GM23338 (cell line): ENCODE data around the gene SPTB. TPM values are rescaled to one million over a fixed set of nuclear protein-coding genes. Genes with fewer than 3 reads are reported as not detected.

Experiments used
- ATAC-seq: fragments of 200-7000 bp; cut with Tn5 transposase; 3 replicates; pipeline ENCODE4 v1.9.1; 2020
- DNase-seq: peaks from one replicate; pipeline ENCODE4 v3.0.0-alpha.2; 2015; ENCODE audit warnings: low spot score
- H2AFZ ChIP-seq: fragments of 200-600 bp; sonication (generic); 2 replicates; pipeline ENCODE4 v1.8.0; 2016; ENCODE audit warnings: antibody characterized with exemption, mild to moderate bottlenecking, moderate library complexity
- H3F3A ChIP-seq: fragments of 200-600 bp; sonication (generic); replicated peaks from 2 replicates; pipeline ENCODE4 v1.8.0; 2017; ENCODE audit warnings: antibody characterized with exemption, mixed run types, low read depth
- H3K27ac ChIP-seq: fragments of 200-600 bp; sonication (generic); 2 replicates; pipeline ENCODE4 v1.6.1; 2016; ENCODE audit warnings: low read depth
- H3K27me3 ChIP-seq: fragments of 200-600 bp; sonication (generic); 2 replicates; pipeline ENCODE4 v1.8.0; 2016; ENCODE audit warnings: mild to moderate bottlenecking, mixed run types, moderate library complexity; ENCODE audit not compliant: insufficient read depth
- H3K36me3 ChIP-seq: fragments of 200-600 bp; sonication (generic); 2 replicates; pipeline ENCODE4 v1.8.0; 2016; ENCODE audit warnings: mild to moderate bottlenecking; ENCODE audit not compliant: insufficient read depth
- H3K4me1 ChIP-seq: fragments of 200-600 bp; sonication (generic); 2 replicates; pipeline ENCODE4 v1.8.0; 2016; ENCODE audit warnings: mild to moderate bottlenecking, moderate library complexity; ENCODE audit not compliant: insufficient read depth
- H3K4me2 ChIP-seq: fragments of 200-600 bp; sonication (generic); 2 replicates; pipeline ENCODE4 v1.7.1; 2017; ENCODE audit warnings: mixed run types
- H3K4me3 ChIP-seq: fragments of 200-600 bp; sonication (generic); 2 replicates; pipeline ENCODE4 v1.6.1; 2016; ENCODE audit warnings: mixed run types
- H3K79me2 ChIP-seq: fragments of 200-600 bp; sonication (generic); replicated peaks from 2 replicates; pipeline ENCODE4 v1.8.0; 2017; ENCODE audit warnings: mild to moderate bottlenecking; ENCODE audit not compliant: insufficient read depth
- H3K9me2 ChIP-seq: fragments of 200-600 bp; sonication (generic); 2 replicates; pipeline ENCODE4 v1.8.0; 2017; ENCODE audit not compliant: insufficient read depth
- H4K20me1 ChIP-seq: fragments of 200-600 bp; sonication (generic); replicated peaks from 2 replicates; pipeline ENCODE4 v1.8.0; 2017; ENCODE audit warnings: mild to moderate bottlenecking; ENCODE audit not compliant: insufficient read depth
- H3K27ac Mint-ChIP-seq: 2 replicates; pipeline ENCODE4 v1.8.0; 2020; ENCODE audit warnings: inconsistent platforms, mild to moderate bottlenecking, moderate library complexity, mixed read lengths
- H3K27me3 Mint-ChIP-seq: 3 replicates; pipeline ENCODE4 v1.8.0; 2022; ENCODE audit warnings: low read depth, mild to moderate bottlenecking, moderate library complexity, mixed read lengths, inconsistent platforms; ENCODE audit not compliant: insufficient read depth, poor library complexity
- H3K36me3 Mint-ChIP-seq: 3 replicates; pipeline ENCODE4 v1.8.0; 2021; ENCODE audit warnings: low read depth, mild to moderate bottlenecking, inconsistent platforms, moderate library complexity, mixed read lengths
- H3K4me1 Mint-ChIP-seq: 3 replicates; pipeline ENCODE4 v1.8.0; 2020; ENCODE audit warnings: mild to moderate bottlenecking, inconsistent platforms, mixed read lengths
- H3K4me3 Mint-ChIP-seq: 3 replicates; pipeline ENCODE4 v1.8.0; 2021; ENCODE audit warnings: moderate library complexity, mild to moderate bottlenecking, inconsistent platforms, mixed read lengths
- H3K9me3 Mint-ChIP-seq: 3 replicates; pipeline ENCODE4 v1.8.0; 2020; ENCODE audit warnings: moderate library complexity, mild to moderate bottlenecking, inconsistent platforms, mixed read lengths
- CREB1 ChIP-seq: fragments of 250-450 bp; sonication (Bioruptor Pico); IDR thresholded peaks from 2 replicates; pipeline ENCODE4 v1.5.0; 2020; ENCODE audit warnings: low read depth, mild to moderate bottlenecking, moderate library complexity
- ETS1 ChIP-seq: IDR thresholded peaks from 2 replicates; pipeline ENCODE4 v1.6.1; 2016; ENCODE audit warnings: antibody characterized with exemption
- EZH2 ChIP-seq: fragments of 200-600 bp; sonication (generic); IDR thresholded peaks from one replicate; pipeline ENCODE4 v1.8.0; 2017; ENCODE audit warnings: antibody characterized with exemption, mild to moderate bottlenecking, low read depth; ENCODE audit not compliant: unreplicated experiment
- EZH2phosphoT487 ChIP-seq: fragments of 200-600 bp; sonication (generic); IDR thresholded peaks from one replicate; pipeline ENCODE4 v1.8.1; 2018; ENCODE audit warnings: antibody characterized with exemption; ENCODE audit not compliant: unreplicated experiment
- JUNB ChIP-seq: IDR thresholded peaks from one replicate; pipeline ENCODE4 v1.6.1; 2016; ENCODE audit warnings: antibody characterized with exemption; ENCODE audit not compliant: unreplicated experiment
- NANOG ChIP-seq: IDR thresholded peaks from 2 replicates; pipeline ENCODE4 v1.6.1; 2016; ENCODE audit warnings: antibody characterized with exemption, borderline replicate concordance
- POLR2AphosphoS5 ChIP-seq: IDR thresholded peaks from 2 replicates; pipeline ENCODE4 v1.6.1; 2016; ENCODE audit warnings: antibody characterized with exemption, low read depth
- REST ChIP-seq: IDR thresholded peaks from one replicate; pipeline ENCODE4 v1.6.1; 2018; ENCODE audit warnings: antibody characterized with exemption; ENCODE audit not compliant: unreplicated experiment
- STAT1 ChIP-seq: IDR thresholded peaks from one replicate; pipeline ENCODE4 v1.6.1; 2016; ENCODE audit warnings: antibody characterized with exemption; ENCODE audit not compliant: unreplicated experiment
- ZNF114 ChIP-seq: fragments of 250-450 bp; sonication (Bioruptor Pico); IDR thresholded peaks from 2 replicates; pipeline ENCODE4 v1.5.0; 2020; ENCODE audit warnings: mild to moderate bottlenecking, moderate library complexity
- ZNF331 ChIP-seq: fragments of 250-450 bp; sonication (Bioruptor Pico); IDR thresholded peaks from 2 replicates; pipeline ENCODE4 v1.5.0; 2020; ENCODE audit warnings: low read depth, mild to moderate bottlenecking, moderate library complexity
- ZNF462 ChIP-seq: fragments of 250-450 bp; sonication (Bioruptor Pico); IDR thresholded peaks from 2 replicates; pipeline ENCODE4 v1.5.0; 2020; ENCODE audit warnings: mild to moderate bottlenecking, moderate library complexity
- polyA plus RNA-seq: library from polyadenylated mRNA; unstranded; fragments of >200 nt; fragmentation: Nextera tagmentation; extraction: Ambion mirVana; gene quantifications from 2 replicates; pipeline ENCODE4 v1.2.1, GENCODE V29; 2016
- total RNA-seq: library from RNA; depleted of rRNA; stranded (reverse); fragments of >200 nt; shearing (Covaris generic); gene quantifications from 2 replicates; pipeline ENCODE4 v1.2.3, GENCODE V29; 2014

The SPTB gene
- total and polyA plus RNA-seq, 2 experiments from 2014 or later: 1.1 to 1.9 TPM

GRCh38 chr14:64868841-64869240 is 10.9 kb downstream of the SPTB start:
- Mint-ChIP-seq H3K36me3 (no peaks in the 10 kb centered on the region), H3K27me3 (no peaks in the 10 kb centered on the region), H3K4me3 (no peak overlapping the region), H3K9me3 (no peaks in the 10 kb centered on the region), H3K27ac (no peak overlapping the region), H3K4me1 (peaks cover 13% of the 10 kb centered on the region)
- peaks cover 5% of the 10 kb centered on the region; the same call in 1 of the 2 replicates for H3K9me2 ChIP-seq
- no peak overlapping the region for H3K4me3 ChIP-seq
- no peak for TF ChIP-seq JUNB
- TF ChIP-seq POLR2AphosphoS5: no peak
- no peak for TF ChIP-seq NANOG
- TF ChIP-seq REST: no peak
- no peak for TF ChIP-seq ETS1
- TF ChIP-seq ZNF331 (CRISPR knock-in tag): no peak
- no peak for TF ChIP-seq STAT1
- no peak for TF ChIP-seq CREB1 (CRISPR knock-in tag)
- peaks cover 7% of the 10 kb centered on the region for H3K4me1 ChIP-seq
- H3F3A ChIP-seq: no peaks in the 10 kb centered on the region
- no peak for ATAC-seq
- H3K27ac ChIP-seq: no peak overlapping the region
- H4K20me1 ChIP-seq: no peaks in the 10 kb centered on the region
- no peak for DNase-seq
- no peak overlapping the region for H2AFZ ChIP-seq
- H3K79me2 ChIP-seq: no peaks in the 10 kb centered on the region
- H3K4me2 ChIP-seq: no peak overlapping the region
- H3K27me3 ChIP-seq: no peaks in the 10 kb centered on the region
- no peaks in the 10 kb centered on the region for H3K36me3 ChIP-seq

- ATAC-seq (no peak), DNase-seq (no peak)
- no peak overlapping the region for H3K4me3 ChIP-seq
- H3F3A ChIP-seq: no peaks in the 10 kb centered on the region
- H3K36me3 ChIP-seq: no peaks in the 10 kb centered on the region
- H3K9me3 Mint-ChIP-seq: no peaks in the 10 kb centered on the region
- H3K27ac ChIP-seq: no peak overlapping the region
- no peak overlapping the region for H3K27ac Mint-ChIP-seq
- no peaks in the 10 kb centered on the region for H3K79me2 ChIP-seq
- no peaks in the 10 kb centered on the region for H4K20me1 ChIP-seq
- H3K4me1 ChIP-seq: peaks cover 7% of the 10 kb centered on the region
- no peak overlapping the region for H3K4me2 ChIP-seq
- peaks cover 5% of the 10 kb centered on the region; the same call in 1 of the 2 replicates for H3K9me2 ChIP-seq
- H3K36me3 Mint-ChIP-seq: no peaks in the 10 kb centered on the region
- H3K27me3 Mint-ChIP-seq: no peaks in the 10 kb centered on the region
- H3K4me1 Mint-ChIP-seq: peaks cover 13% of the 10 kb centered on the region
- H3K27me3 ChIP-seq: no peaks in the 10 kb centered on the region
- H2AFZ ChIP-seq: no peak overlapping the region
- H3K4me3 Mint-ChIP-seq: no peak overlapping the region
- no peak for TF ChIP-seq ZNF331 (CRISPR knock-in tag)
- no peak for TF ChIP-seq ZNF462
- no peak for TF ChIP-seq CREB1 (CRISPR knock-in tag)
- TF ChIP-seq EZH2phosphoT487: no peak
- no peak for TF ChIP-seq EZH2
- no peak for TF ChIP-seq STAT1
- no peak for TF ChIP-seq ZNF114
These were observed 11.3 kb downstream of the SPTB start for GRCh38 chr14:64868379-64868778.
